LNCaP clone FGC (cell line): ENCODE results near the gene NPR2.

Experiments
- DNase-seq: peaks from one replicate; pipeline ENCODE4 v3.0.0-alpha.2; 2011; ENCODE audit warnings: low read depth
- H3K4me3 ChIP-seq: 2 replicates; pipeline ENCODE4 v1.5.1; 2011; ENCODE audit warnings: mild to moderate bottlenecking, low read depth, low read length, control low read depth
- TF ChIP-seq, protein P1 (sequence below): IDR thresholded peaks from 2 replicates; pipeline ENCODE4 v1.5.1; 2012; ENCODE audit warnings: mild to moderate bottlenecking; ENCODE audit not compliant: control insufficient read depth, insufficient read depth; ENCODE audit errors: extremely low read depth

The NPR2 gene

DNA sequence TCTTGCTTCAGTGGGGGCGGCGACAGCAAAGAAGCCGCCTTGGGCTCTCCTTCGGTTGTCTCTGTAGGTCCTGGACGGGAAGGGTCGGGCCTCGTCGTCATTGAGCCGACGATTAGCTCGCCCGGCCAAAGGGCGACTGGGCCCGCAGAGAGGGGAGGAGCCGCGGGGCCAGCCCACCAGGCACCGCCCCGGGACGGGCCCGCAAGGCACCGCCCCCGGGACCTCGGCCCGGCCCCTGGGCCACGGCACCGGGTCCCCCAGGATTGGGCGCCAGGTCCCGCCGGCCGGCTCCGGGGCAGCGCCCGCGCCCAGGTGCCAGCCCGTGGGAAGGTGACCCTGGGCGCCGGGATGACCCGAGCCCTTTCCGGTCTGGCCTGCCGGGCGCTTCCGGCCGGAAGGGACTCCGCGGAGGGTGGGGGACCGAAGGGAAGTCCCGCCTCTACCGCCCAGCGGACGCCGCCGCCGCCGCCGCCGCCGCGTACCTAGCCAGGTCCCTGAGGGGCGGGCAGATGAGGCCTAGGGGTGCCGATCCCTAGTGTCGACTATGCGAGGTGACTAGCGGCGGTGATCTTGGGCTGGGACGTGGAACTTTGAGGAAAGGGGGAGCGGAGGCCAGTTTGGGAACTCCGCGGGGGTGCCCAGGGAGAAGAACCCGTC, 42.4 kb upstream of the NPR2 start, which contains the start of the genes GBA2 and RGP1:
GBA2 (minus strand) TSS at position 371 of the 657 bp plus-strand sequence. CDS start 524 bp downstream, outside the sequence.
RGP1 (plus strand) TSS at position 430 of the 657 bp plus-strand sequence. CDS start 469 bp downstream, outside the sequence.
- no peak for DNase-seq
- H3K4me3 ChIP-seq, result peak within 1 kb of the TSS; percentile 79
- TF ChIP-seq, protein P1, sequence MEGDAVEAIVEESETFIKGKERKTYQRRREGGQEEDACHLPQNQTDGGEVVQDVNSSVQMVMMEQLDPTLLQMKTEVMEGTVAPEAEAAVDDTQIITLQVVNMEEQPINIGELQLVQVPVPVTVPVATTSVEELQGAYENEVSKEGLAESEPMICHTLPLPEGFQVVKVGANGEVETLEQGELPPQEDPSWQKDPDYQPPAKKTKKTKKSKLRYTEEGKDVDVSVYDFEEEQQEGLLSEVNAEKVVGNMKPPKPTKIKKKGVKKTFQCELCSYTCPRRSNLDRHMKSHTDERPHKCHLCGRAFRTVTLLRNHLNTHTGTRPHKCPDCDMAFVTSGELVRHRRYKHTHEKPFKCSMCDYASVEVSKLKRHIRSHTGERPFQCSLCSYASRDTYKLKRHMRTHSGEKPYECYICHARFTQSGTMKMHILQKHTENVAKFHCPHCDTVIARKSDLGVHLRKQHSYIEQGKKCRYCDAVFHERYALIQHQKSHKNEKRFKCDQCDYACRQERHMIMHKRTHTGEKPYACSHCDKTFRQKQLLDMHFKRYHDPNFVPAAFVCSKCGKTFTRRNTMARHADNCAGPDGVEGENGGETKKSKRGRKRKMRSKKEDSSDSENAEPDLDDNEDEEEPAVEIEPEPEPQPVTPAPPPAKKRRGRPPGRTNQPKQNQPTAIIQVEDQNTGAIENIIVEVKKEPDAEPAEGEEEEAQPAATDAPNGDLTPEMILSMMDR, result no peak

DNA sequence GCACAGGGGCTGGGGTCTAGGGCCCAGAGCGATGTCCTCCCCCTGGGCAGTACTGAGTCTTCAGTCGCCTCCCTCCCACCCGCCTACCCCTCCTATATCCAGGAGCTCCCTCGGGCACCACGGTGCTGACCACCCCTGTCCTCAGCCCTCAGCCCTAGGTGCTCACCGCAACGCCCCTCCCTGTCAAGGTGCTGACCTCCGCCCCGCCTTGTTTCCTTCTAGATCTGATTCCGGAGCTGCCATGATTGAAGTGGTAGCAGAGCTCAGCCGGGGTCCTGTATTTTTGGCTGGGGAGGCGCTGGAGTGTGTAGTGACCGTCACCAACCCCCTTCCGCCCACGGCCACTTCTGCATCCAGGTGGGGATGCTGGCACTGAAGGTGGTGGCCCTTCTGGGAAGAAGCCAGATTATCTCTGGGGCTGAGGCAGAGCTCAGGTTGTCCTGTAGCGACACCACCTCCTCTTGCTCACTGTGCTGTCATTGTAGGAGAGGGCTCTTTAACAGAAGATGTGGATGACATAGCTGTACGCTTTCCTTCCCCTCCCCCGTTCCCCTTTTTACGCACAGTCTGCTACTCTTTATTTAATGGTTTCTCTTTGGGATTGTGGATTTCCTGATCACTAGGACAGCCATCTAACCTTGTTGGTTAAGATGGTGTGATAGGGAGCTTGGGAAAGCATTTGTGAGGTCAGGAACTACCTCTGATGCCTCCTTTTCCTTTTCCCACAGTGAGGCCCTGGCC, 41.7 kb upstream of the NPR2 start:
- peak overlapping the region; percentile 79 for H3K4me3 ChIP-seq
- TF ChIP-seq, protein P1, result peak; percentile 11; the same call in 1 of the 2 replicates
- DNase-seq, result no peak

DNA sequence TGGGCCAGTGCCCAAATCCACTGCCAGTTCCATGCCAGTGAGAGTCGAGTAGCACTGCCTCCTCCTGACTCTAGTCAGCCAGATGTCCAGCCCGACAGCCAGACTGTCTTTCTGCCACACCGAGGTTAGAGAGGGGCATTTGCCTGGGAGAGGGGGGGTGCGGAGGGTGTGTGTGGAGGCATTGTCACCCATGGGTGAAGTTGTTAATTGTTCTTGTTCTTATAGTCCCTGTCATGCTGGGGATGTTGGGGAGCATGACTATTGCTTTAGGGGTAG, 41.2 kb upstream of the NPR2 start:
- H3K4me3 ChIP-seq, result peak overlapping the region; percentile 79
- TF ChIP-seq, protein P1, result no peak
- DNase-seq, result no peak

DNA sequence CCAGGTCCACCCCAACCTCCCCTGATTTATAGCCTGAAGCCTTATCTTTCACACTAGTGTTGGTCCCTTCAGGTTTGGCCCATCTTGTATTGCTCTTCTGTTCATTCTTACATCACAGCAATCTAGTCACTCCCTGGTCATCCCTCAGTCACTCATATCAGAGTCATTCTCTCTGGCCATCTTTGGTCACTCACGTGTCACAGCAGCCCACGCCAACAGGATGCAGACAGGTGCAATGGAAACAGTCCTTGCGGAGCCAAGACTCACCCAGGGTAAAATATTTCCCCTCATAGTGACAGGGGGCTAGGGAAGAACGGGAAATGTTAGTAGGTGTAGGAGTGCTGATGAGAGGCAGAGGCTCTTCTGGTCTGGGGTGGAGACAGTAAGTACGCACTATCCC, 37.9 kb upstream of the NPR2 start:
- TF ChIP-seq, protein P1, result no peak
- DNase-seq, result no peak
- no peak overlapping the region for H3K4me3 ChIP-seq

DNA sequence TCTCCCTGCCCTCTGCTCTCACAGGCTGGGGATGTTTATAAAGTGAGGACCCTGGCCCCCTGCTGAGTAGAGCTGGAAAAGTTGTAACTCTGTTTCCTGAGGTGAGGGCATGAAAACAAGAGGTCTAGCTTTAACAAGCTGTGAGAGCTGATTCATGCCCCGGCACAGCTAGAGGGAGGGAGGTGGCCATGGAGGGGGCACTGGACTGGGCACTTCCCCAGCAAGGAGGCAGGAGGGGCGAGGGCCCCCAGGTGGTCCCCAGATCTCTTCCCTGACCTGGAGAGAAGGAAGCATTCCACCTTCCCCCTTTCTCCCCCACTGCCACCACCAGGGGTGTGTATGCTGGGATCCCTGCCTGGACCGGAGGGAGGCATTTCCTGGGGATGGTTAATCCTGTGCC, 37.1 kb upstream of the NPR2 start, which contains the start of gene MSMP:
MSMP (minus strand) TSS at position 13 of the 400 bp plus-strand sequence. CDS start 147 bp downstream, outside the sequence.
- TF ChIP-seq, protein P1, result no peak
- DNase-seq, result no peak
- no peak within 1 kb of the TSS for H3K4me3 ChIP-seq

DNA sequence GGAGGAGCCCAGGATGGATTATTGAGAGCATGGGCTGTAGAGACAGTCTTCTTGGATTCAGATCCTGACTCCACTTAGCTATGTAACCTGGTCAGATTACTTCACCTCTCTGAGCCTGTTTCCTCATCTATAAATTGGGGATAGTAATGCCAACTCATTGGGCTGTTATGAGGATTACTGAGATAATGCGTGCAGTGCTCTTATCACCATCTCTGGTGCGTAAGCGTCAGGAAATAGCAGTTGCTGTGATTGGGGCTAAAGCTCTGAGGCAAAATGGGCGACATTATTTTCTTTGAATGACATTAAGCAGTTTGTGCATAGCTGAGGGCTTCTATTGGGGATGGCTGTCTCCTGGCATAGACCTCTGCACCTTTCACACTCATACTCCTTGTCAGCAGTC, 36.3 kb upstream of the NPR2 start:
- H3K4me3 ChIP-seq, result no peak overlapping the region
- DNase-seq, result no peak
- TF ChIP-seq, protein P1, result no peak
